MM.1S (cell line): ENCODE measurements around the gene DGKG.

Source experiments
- EZH2 ChIP-seq: fragments of 300-600 bp; sonication (generic); optimal IDR thresholded peaks from 2 replicates; pipeline ENCODE3; 2017; ENCODE audit warnings: low read depth, mild to moderate bottlenecking, antibody characterized with exemption, low read length, mixed read lengths
- EZH2phosphoT487 ChIP-seq: fragments of 300-600 bp; sonication (generic); IDR thresholded peaks from 2 replicates; pipeline ENCODE4 v1.6.1; 2018; ENCODE audit warnings: antibody characterized with exemption, low read length
- TF ChIP-seq, protein P1 (sequence below): fragments of 300-600 bp; sonication (generic); IDR thresholded peaks from 2 replicates; pipeline ENCODE4 v1.5.1; 2016; ENCODE audit warnings: antibody characterized with exemption, low read length, mixed read lengths

DNA sequence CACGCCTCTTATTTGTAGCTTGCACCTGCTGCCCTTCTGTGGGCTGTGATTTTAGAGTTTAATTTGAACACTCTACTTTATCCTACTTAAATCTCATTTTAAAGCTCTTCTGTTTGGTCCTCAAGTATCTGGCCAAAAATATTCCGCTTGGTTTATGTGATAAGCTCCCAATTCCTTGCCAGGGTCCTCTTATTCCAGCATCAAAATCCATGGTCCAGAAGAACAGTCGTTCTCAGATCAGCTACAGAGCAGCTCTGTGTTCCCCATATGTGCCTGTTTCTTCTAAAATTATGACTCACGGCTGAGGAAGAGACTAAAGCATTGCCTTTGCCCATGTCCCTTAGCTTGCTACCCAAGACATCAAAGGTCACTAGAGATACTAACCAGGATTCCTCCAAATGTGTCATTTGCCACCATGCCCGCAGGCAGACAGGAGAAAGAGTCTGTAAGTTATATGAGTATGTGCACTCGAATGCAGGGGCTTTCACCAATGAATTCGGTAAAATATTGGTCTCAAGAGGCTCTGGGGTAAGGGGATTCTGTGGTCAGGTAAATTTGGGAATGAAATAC lies 137.9 kb downstream of the DGKG start:
- no peak for TF ChIP-seq EZH2
- no peak for TF ChIP-seq EZH2phosphoT487
- TF ChIP-seq, protein P1, sequence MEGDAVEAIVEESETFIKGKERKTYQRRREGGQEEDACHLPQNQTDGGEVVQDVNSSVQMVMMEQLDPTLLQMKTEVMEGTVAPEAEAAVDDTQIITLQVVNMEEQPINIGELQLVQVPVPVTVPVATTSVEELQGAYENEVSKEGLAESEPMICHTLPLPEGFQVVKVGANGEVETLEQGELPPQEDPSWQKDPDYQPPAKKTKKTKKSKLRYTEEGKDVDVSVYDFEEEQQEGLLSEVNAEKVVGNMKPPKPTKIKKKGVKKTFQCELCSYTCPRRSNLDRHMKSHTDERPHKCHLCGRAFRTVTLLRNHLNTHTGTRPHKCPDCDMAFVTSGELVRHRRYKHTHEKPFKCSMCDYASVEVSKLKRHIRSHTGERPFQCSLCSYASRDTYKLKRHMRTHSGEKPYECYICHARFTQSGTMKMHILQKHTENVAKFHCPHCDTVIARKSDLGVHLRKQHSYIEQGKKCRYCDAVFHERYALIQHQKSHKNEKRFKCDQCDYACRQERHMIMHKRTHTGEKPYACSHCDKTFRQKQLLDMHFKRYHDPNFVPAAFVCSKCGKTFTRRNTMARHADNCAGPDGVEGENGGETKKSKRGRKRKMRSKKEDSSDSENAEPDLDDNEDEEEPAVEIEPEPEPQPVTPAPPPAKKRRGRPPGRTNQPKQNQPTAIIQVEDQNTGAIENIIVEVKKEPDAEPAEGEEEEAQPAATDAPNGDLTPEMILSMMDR: no peak
